ENCODE data around the gene COTL1. TPM values are rescaled to one million over a fixed set of nuclear protein-coding genes. Genes with fewer than 3 reads are reported as not detected.

The COTL1 gene
- total and polyA plus RNA-seq, 4 donors = 12.0 to 59.5 (median 23.0) TPM

- H3K36me3 ChIP-seq (ENCODE audit: control insufficient read depth in 4 of 4, insufficient read depth in 3 of 4, low read depth in 1 of 4, low read length in 3 of 4) = no peaks in the 10 kb centered on the region
- peaks cover 0 to 7% (median 6%) of the 10 kb centered on the region in 4 donors for H3K4me1 ChIP-seq (ENCODE audit: control insufficient read depth in 4 of 4, insufficient read depth in 4 of 4, low read length in 3 of 4)
- no peak for TF ChIP-seq CTCF (IDR thresholded peaks at IDR 0.05; ENCODE audit: low read depth, low read length, missing input control)
- no peak for TF ChIP-seq SP1 (IDR thresholded peaks at IDR 0.05)
- TF ChIP-seq, protein P1, sequence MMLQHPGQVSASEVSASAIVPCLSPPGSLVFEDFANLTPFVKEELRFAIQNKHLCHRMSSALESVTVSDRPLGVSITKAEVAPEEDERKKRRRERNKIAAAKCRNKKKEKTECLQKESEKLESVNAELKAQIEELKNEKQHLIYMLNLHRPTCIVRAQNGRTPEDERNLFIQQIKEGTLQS (IDR thresholded peaks at IDR 0.05) = no peak
- no peak for TF ChIP-seq RAD21 (IDR thresholded peaks at IDR 0.05)
- TF ChIP-seq FOXA1 (IDR thresholded peaks at IDR 0.05) = no peak
- TF ChIP-seq HNF4A (conservative IDR thresholded peaks at IDR 0.05) = no peak
- TF ChIP-seq HNF4G (IDR thresholded peaks at IDR 0.05) = no peak
- TF ChIP-seq TAF1 (conservative IDR thresholded peaks at IDR 0.05) = no peak
- TF ChIP-seq RXRA (IDR thresholded peaks at IDR 0.05) = no peak
- TF ChIP-seq YY1 (IDR thresholded peaks at IDR 0.05) = no peak
- TF ChIP-seq GABPA (IDR thresholded peaks at IDR 0.05 in 1 of 2, conservative IDR thresholded peaks at IDR 0.05 in 1 of 2) = no peak
- TF ChIP-seq, protein P2, sequence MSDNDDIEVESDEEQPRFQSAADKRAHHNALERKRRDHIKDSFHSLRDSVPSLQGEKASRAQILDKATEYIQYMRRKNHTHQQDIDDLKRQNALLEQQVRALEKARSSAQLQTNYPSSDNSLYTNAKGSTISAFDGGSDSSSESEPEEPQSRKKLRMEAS (IDR thresholded peaks at IDR 0.05) = no peak
- TF ChIP-seq FOXA2 (IDR thresholded peaks at IDR 0.05) = no peak
- TF ChIP-seq REST (IDR thresholded peaks at IDR 0.05) = no peak
- TF ChIP-seq, protein P3, sequence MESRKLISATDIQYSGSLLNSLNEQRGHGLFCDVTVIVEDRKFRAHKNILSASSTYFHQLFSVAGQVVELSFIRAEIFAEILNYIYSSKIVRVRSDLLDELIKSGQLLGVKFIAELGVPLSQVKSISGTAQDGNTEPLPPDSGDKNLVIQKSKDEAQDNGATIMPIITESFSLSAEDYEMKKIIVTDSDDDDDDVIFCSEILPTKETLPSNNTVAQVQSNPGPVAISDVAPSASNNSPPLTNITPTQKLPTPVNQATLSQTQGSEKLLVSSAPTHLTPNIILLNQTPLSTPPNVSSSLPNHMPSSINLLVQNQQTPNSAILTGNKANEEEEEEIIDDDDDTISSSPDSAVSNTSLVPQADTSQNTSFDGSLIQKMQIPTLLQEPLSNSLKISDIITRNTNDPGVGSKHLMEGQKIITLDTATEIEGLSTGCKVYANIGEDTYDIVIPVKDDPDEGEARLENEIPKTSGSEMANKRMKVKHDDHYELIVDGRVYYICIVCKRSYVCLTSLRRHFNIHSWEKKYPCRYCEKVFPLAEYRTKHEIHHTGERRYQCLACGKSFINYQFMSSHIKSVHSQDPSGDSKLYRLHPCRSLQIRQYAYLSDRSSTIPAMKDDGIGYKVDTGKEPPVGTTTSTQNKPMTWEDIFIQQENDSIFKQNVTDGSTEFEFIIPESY (IDR thresholded peaks at IDR 0.05) = no peak
- no peak for TF ChIP-seq NR2F2 (IDR thresholded peaks at IDR 0.05)
- no peak for TF ChIP-seq EGR1 (IDR thresholded peaks at IDR 0.05; ENCODE audit: low read depth in 2 of 2)
- TF ChIP-seq JUND (IDR thresholded peaks at IDR 0.05) = no peak
- H3K27ac ChIP-seq (ENCODE audit: low read depth in 1 of 2, low read length in 2 of 2) = peak overlapping the region; percentile 32 to 77
- H3K9ac ChIP-seq (ENCODE audit: low read depth in 1 of 2, low read length in 2 of 2) = no peak overlapping the region
- no peak overlapping the region for H3K4me3 ChIP-seq (ENCODE audit: low read depth in 1 of 3, low read length in 3 of 3)
- H3K9me3 ChIP-seq (ENCODE audit: control insufficient read depth in 4 of 4, low read length in 3 of 4) = no peaks in the 10 kb centered on the region
- H3K27me3 ChIP-seq (ENCODE audit: control insufficient read depth in 4 of 4, insufficient read depth in 4 of 4, low read length in 3 of 4) = no peaks in the 10 kb centered on the region
- 68% methylated on average over 6 of the region's 6 CpGs for WGBS
- DNase-seq (ENCODE audit: low spot score) = no peak
These were observed 20.4 kb downstream of the COTL1 start for GRCh38 chr16:84597528-84597896.

All from liver (tissue), 9 donors.